A673 (cell line): ENCODE measurements around the gene ADAM12. TPM values are rescaled to one million over a fixed set of nuclear protein-coding genes. Genes with fewer than 3 reads are reported as not detected.
A peak's percentile ranks its signal among the peaks of the same experiment; 100 is the strongest.

Experiments
- BruUV-seq: library from RNA; stranded (reverse); fragments of 400-500 nt; replicated peaks from 2 replicates; lab custom pipeline; 2021; lab: Mats Ljungman, UMichigan
- CTCF ChIA-PET: fragments of 300-600 bp; sonication (Branson Sonifier 250); formaldehyde crosslinking; loops from one replicate; lab custom pipeline; 2022; ENCODE audit warnings: antibody characterized with exemption; lab: Charles Lee
- POLR2A ChIA-PET: fragments of 300-600 bp; sonication (Branson Sonifier 250); formaldehyde crosslinking; loops from one replicate; lab custom pipeline; 2022; ENCODE audit warnings: antibody characterized with exemption; ENCODE audit not compliant: low non-redundant PET; lab: Charles Lee
- DNase-seq: peaks from one replicate; pipeline ENCODE4 v3.0.0-alpha.2; 2015; ENCODE audit warnings: low spot score
- H3K27ac ChIP-seq: fragments of 200-600 bp; sonication (generic); 2 replicates; pipeline ENCODE4 v1.5.1; 2016; ENCODE audit warnings: mixed run types, low read depth, mild to moderate bottlenecking, mixed read lengths, antibody characterized with exemption, low read length; ENCODE audit not compliant: poor library complexity, severe bottlenecking
- H3K27me3 ChIP-seq: fragments of 200-600 bp; sonication (generic); replicated peaks from 2 replicates; pipeline ENCODE4 v1.6.1; 2017; ENCODE audit warnings: mixed run types, low read depth, mild to moderate bottlenecking, mixed read lengths, antibody characterized with exemption, low read length; ENCODE audit not compliant: insufficient read depth, poor library complexity
- H3K36me3 ChIP-seq: fragments of 200-600 bp; sonication (generic); 2 replicates; pipeline ENCODE4 v1.6.1; 2016; ENCODE audit warnings: mixed run types, mild to moderate bottlenecking, mixed read lengths, antibody characterized with exemption, low read length; ENCODE audit not compliant: insufficient read depth, poor library complexity, severe bottlenecking
- H3K4me1 ChIP-seq: fragments of 200-600 bp; sonication (generic); 2 replicates; pipeline ENCODE4 v1.6.1; 2017; ENCODE audit warnings: mixed run types, mild to moderate bottlenecking, mixed read lengths, antibody characterized with exemption, low read length; ENCODE audit not compliant: insufficient read depth, poor library complexity, severe bottlenecking
- H3K4me3 ChIP-seq: fragments of 200-600 bp; sonication (generic); 2 replicates; pipeline ENCODE4 v1.5.1; 2016; ENCODE audit warnings: low read depth, mixed run types, mild to moderate bottlenecking, mixed read lengths, low read length; ENCODE audit not compliant: poor library complexity, severe bottlenecking
- H3K9me3 ChIP-seq: fragments of 200-600 bp; sonication (generic); 2 replicates; pipeline ENCODE4 v1.6.1; 2016; ENCODE audit warnings: mixed run types, low read depth, mild to moderate bottlenecking, mixed read lengths, antibody characterized with exemption, low read length; ENCODE audit not compliant: poor library complexity, severe bottlenecking
- EZH2 ChIP-seq: fragments of 200-600 bp; sonication (generic); IDR thresholded peaks from 2 replicates; pipeline ENCODE4 v1.6.1; 2017; ENCODE audit warnings: borderline replicate concordance, low read depth, mild to moderate bottlenecking, mixed read lengths, antibody characterized with exemption, low read length; ENCODE audit not compliant: poor library complexity, severe bottlenecking
- intact Hi-C: fragments of 100-400 bp; cut with micrococcal nuclease; formaldehyde crosslinking; loops from one replicate; pipeline ENCODE4 v1.10.0; 2022; ENCODE audit not compliant: unreplicated experiment
- total RNA-seq: library from RNA; stranded (reverse); gene quantifications from 2 replicates; pipeline ENCODE4 v1.2.3, GENCODE V29; 2021
- TF ChIP-seq, protein P1 (sequence below): fragments of 300-800, 200-600 bp; sonication (generic); conservative IDR thresholded peaks from 2 replicates; pipeline ENCODE4 v1.5.1; 2017; ENCODE audit warnings: low read depth, mild to moderate bottlenecking, antibody characterized with exemption, low read length, moderate library complexity, mixed read lengths

The ADAM12 gene
- total RNA-seq, 1 experiment from 2014 or later: 0.17 TPM

DNA sequence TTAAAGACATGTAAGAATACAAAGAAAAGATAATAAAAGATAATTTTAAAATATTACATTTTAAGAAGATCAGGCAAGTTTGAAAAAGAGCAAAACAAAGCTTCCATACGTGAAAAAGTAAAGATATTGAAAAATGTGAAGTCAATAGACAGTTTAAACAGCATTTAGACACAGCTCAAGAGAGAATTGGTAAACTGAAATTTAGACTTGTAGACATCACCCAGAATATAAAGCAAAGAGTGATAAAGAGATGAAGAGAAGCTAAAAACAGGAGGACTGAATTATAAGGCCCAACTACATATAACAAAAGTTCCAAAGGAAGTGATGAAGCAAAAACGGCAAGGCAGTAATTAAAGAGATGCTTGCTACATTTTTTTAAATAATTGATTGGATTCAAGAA, 13.8 kb downstream of the ADAM12 start:
- CTCF ChIA-PET: no interaction called here
- POLR2A ChIA-PET: no interaction called here
- no TSS peak for BruUV-seq

DNA sequence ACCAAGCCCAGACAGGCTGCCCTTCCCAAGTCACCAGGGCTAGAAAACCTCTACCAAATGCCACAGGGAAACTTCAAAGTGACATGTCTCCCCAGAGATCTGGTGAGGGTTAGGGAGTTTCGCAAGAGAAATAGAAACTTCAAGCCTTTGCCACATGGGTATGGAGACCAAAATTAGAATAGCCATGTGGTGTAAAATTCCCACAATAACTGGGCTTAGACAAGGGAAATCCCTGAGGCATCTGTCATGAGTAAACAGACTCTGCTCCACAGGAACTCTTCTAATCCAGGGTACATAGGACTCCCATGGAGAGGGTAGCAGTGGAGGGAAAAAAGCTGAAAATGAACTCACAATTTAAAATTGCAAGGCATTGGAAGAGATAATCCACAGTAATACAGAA, 14.3 kb downstream of the ADAM12 start:
- DNase-seq: peak; percentile 11
- Histone ChIP-seq H3K27ac (no peak overlapping the region), H3K4me1 (no peaks in the 10 kb centered on the region), H3K36me3 (no peaks in the 10 kb centered on the region), H3K4me3 (no peak overlapping the region), H3K9me3 (no peaks in the 10 kb centered on the region), H3K27me3 (peaks cover 3% of the 10 kb centered on the region)
- ChIA-PET CTCF (no interaction called here), POLR2A (no interaction called here)
- intact Hi-C loops: no loop called here
- no TSS peak for BruUV-seq
- no peak for TF ChIP-seq EZH2
- TF ChIP-seq, protein P1, sequence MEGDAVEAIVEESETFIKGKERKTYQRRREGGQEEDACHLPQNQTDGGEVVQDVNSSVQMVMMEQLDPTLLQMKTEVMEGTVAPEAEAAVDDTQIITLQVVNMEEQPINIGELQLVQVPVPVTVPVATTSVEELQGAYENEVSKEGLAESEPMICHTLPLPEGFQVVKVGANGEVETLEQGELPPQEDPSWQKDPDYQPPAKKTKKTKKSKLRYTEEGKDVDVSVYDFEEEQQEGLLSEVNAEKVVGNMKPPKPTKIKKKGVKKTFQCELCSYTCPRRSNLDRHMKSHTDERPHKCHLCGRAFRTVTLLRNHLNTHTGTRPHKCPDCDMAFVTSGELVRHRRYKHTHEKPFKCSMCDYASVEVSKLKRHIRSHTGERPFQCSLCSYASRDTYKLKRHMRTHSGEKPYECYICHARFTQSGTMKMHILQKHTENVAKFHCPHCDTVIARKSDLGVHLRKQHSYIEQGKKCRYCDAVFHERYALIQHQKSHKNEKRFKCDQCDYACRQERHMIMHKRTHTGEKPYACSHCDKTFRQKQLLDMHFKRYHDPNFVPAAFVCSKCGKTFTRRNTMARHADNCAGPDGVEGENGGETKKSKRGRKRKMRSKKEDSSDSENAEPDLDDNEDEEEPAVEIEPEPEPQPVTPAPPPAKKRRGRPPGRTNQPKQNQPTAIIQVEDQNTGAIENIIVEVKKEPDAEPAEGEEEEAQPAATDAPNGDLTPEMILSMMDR: no peak

More for the DNA sequence above, 13.8 kb downstream of the ADAM12 start:
- Histone ChIP-seq H3K36me3 (no peaks in the 10 kb centered on the region), H3K4me1 (no peaks in the 10 kb centered on the region), H3K27ac (no peak overlapping the region), H3K9me3 (no peaks in the 10 kb centered on the region), H3K4me3 (no peak overlapping the region), H3K27me3 (peaks cover 3% of the 10 kb centered on the region)
- TF ChIP-seq, protein P1: no peak
- no peak for TF ChIP-seq EZH2
- intact Hi-C loops: no loop called here
- no peak for DNase-seq

DNA sequence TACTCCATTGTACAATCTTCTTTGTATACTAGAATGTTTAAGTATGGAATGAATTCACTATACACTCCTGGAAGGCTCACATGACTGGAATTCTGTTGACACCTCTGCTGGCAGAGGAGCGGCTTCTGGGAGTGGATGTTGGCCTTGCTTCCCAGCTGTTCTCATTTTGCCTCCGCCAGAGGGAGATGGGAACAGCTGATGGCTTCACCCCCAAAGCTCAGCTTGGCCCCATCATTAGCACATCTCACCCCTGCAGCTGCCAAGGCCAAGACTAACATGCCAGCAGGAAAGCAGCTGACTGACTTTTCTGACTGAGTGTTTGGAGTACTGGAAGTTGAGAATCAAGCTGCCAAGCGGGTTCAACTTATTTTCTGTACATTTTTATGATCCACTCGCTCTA, 15.1 kb downstream of the ADAM12 start:
- TF ChIP-seq EZH2: no peak
- TF ChIP-seq, protein P1: no peak
- CTCF ChIA-PET: no interaction called here
- Histone ChIP-seq H3K4me1 (no peaks in the 10 kb centered on the region), H3K9me3 (no peaks in the 10 kb centered on the region), H3K4me3 (no peak overlapping the region), H3K36me3 (no peaks in the 10 kb centered on the region), H3K27me3 (peaks cover 3% of the 10 kb centered on the region), H3K27ac (no peak overlapping the region)
- POLR2A ChIA-PET: no interaction called here
- no peak for DNase-seq
- no TSS peak for BruUV-seq
- intact Hi-C loops: no loop called here
